Gastrocnemius medialis (tissue), 4 donors: ENCODE data around the gene CD96.

ENCODE experiments used
- POLR2A ChIP-seq, 2 donors: fragments of 450-650 bp; IDR thresholded peaks; one replicate each; pipeline ENCODE4 v1.6.1; 2017; ENCODE audit warnings: antibody characterized with exemption in 2 of 2, mild to moderate bottlenecking in 2 of 2, moderate library complexity in 2 of 2
- TF ChIP-seq, protein P1 (sequence below), 5 experiments: fragments of 450-650 bp in 3 of 5; fragments of 200-600 bp in 2 of 5; sonication (generic) in 2 of 5; IDR thresholded peaks in 4 of 5; conservative IDR thresholded peaks in 1 of 5; 1 replicate in 4 of 5; 2 replicates in 1 of 5; pipeline ENCODE4 v1.5.1; 2016 to 2019; ENCODE audit warnings: antibody characterized with exemption in 5 of 5, mild to moderate bottlenecking in 3 of 5, moderate library complexity in 3 of 5

DNA sequence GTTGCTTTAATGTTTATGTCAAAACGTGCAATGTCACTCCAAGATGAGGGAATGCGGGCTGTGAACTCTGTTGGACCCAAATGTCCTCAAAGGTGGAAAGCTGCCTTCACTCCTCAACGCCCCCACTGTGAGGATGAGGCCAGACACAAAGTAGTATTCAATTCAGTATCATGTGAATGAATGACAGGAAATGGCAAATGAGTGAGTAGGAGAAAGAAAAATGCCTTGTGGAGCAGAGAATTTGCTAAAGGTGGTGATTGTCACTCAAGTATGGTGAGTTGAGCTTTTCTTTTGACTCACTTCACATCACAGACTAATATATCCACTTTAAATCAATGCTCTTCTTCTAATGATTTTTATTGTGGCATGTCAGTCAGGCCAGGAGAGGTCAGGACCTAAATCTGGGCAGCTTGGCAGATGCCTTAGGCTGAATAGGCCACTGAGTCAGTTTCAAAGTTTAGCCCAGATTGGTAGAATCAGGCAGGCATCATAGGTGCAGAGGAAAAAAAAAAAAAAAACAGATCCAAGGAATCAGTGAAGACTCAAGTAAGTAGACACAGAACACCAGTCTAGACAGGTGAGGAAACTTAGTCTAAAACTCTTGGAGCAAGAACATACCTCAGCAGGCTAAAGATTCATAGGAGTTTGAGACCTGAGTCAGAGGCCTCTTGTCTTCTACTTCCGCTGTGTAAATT, 124.2 kb downstream of the CD96 start:
- TF ChIP-seq, protein P1, sequence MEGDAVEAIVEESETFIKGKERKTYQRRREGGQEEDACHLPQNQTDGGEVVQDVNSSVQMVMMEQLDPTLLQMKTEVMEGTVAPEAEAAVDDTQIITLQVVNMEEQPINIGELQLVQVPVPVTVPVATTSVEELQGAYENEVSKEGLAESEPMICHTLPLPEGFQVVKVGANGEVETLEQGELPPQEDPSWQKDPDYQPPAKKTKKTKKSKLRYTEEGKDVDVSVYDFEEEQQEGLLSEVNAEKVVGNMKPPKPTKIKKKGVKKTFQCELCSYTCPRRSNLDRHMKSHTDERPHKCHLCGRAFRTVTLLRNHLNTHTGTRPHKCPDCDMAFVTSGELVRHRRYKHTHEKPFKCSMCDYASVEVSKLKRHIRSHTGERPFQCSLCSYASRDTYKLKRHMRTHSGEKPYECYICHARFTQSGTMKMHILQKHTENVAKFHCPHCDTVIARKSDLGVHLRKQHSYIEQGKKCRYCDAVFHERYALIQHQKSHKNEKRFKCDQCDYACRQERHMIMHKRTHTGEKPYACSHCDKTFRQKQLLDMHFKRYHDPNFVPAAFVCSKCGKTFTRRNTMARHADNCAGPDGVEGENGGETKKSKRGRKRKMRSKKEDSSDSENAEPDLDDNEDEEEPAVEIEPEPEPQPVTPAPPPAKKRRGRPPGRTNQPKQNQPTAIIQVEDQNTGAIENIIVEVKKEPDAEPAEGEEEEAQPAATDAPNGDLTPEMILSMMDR (IDR thresholded peaks at IDR 0.05 in 4 of 5, conservative IDR thresholded peaks at IDR 0.05 in 1 of 5): no peak
- TF ChIP-seq POLR2A (IDR thresholded peaks at IDR 0.05): no peak
